Measurements from ENCODE around the gene PRMT2. TPM values are rescaled to one million over a fixed set of nuclear protein-coding genes. Genes with fewer than 3 reads are reported as not detected.

The PRMT2 gene
- total RNA-seq, result 10 to 100 TPM; 64.7 to 92.4 TPM

DNA sequence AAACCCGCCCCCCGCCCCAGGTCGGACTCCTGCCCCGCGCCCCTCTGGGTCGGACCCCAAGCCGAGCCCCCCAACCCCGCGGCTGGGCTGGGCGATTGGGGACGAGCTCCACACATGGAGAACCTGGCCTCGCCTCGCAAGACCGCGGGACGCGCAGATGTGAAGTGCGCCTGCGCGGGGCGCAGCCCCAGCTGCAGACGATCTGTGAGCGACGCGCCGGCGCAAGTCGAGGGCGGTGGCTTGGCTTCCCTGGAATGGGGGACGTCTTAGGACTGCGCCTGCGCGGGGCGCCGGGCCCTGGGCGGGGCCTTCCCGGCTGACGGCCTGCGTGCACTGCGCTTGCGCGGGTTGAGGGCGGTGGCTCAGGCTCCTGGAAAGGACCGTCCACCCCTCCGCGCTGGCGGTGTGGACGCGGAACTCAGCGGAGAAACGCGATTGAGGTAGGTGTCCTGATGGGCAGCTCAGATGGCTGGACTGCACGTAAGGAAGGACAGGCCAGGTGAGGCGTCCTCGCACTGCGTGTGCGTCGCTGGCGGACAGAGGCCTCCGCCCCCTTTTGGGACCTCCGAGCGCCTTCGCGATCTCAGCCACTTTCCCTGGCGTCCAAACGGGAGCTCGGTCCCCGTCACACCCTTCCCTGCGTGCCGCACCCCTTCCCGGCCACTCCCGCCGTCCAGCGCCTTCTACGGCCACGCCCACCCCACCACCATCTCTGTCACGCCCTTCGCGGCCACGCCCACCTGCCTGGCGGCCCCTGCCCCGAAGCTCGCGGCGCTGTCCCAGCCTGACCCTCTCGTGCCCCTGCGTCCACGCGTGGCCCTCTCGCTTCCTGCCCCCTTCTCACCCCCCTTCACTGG, at the start of gene PRMT2:
Gene PRMT2, plus strand, starts transcription at position 351 of the 857 bp plus-strand sequence. CDS start 1,278 bp downstream, outside the sequence.
- no peaks in the 10 kb centered on the region for H3K27me3 Mint-ChIP-seq
- H3K36me3 Mint-ChIP-seq, result peaks cover 6% of the 10 kb centered on the region
- peaks cover 37 to 55% of the 10 kb centered on the region in 2 donors for H3K4me1 Mint-ChIP-seq (ENCODE audit: low read depth in 2 of 2)
- DNase-seq (ENCODE audit: low spot score) (peak; percentile 98), ATAC-seq (peak; percentile 94 to 96)
- H3K4me3 Mint-ChIP-seq, result peak within 1 kb of the TSS; percentile 98
- H3K27ac Mint-ChIP-seq, result peak within 1 kb of the TSS; percentile 91 to 93
- no peaks in the 10 kb centered on the region for H3K9me3 Mint-ChIP-seq

DNA sequence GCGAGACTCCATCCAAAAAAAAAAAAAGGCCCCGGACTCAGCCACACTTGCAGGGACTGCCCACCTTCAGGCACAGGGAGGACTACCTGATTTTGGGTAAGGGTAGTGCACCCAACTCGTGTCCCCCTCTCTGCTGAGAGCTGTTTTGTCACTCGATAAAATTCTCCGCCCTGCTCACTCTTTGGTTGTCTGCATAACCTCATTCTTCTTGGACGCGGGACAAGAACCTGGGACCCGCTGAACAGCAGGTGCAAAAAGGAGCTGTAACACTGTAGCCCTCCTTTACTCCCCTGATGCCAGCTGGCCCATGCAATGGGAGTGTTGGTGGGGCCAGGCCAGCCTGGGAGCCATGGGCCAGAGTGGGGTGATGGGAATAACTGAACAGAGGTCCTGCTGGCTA, 41.2 kb upstream of the PRMT2 start:
- H3K27me3 Mint-ChIP-seq, result no peaks in the 10 kb centered on the region

DNA sequence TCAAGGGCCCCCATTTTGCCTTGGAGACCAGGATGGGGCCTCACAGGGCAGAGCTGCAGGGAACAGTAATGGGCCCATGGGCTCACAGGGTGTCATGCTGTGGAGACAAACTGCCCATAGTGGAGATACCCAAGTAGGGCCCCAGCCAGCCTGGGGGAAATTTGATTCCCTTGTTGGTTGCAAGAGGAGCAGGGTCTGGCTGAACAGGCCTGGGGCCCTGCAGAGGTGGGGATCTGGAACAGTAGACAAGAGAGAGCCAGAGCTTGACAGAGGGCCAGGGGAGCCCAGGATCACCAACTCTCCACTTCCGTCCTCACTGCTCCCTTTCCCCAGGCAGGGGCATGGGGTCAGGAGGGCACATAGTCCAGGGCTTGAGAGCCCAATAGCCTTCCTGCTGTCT, 39.3 kb upstream of the PRMT2 start:
- Mint-ChIP-seq H3K9me3 (no peaks in the 10 kb centered on the region), H3K27me3 (no peaks in the 10 kb centered on the region), H3K36me3 (peaks cover 7% of the 10 kb centered on the region), H3K4me1 (ENCODE audit: low read depth in 2 of 2) (peaks cover 0 to 3% of the 10 kb centered on the region in 2 donors), H3K27ac (no peak overlapping the region), H3K4me3 (no peak overlapping the region)
- ATAC-seq, result no peak
- no peak for DNase-seq (ENCODE audit: low spot score)

More for the DNA sequence above, 41.2 kb upstream of the PRMT2 start:
- H3K4me1 Mint-ChIP-seq (ENCODE audit: low read depth in 2 of 2), result peaks cover 0 to 3% of the 10 kb centered on the region in 2 donors
- H3K4me3 Mint-ChIP-seq, result no peak overlapping the region
- no peak for DNase-seq (ENCODE audit: low spot score)
- peaks cover 9% of the 10 kb centered on the region for H3K36me3 Mint-ChIP-seq
- H3K9me3 Mint-ChIP-seq, result peaks cover 8% of the 10 kb centered on the region
- no peak for ATAC-seq
- H3K27ac Mint-ChIP-seq, result no peak overlapping the region

DNA sequence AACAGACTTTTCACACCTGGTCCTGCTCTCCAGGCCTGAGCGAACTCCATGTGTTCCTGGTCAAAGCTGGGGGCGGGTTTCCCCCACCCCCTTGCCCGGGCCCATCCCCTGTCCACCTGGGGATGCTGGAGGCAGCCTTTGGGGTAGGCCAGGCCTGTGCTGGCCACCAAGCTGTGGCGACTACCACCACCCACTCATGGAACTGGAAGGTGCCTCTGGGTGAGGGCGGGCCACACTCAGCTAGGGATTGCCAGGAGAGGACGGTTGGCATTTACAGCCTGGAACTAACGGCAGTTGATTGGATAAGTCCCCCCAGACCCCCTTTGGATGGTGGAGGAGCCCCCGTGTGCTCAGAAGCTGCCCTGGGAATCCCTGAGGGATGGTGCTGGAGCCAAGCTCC, 38.4 kb upstream of the PRMT2 start:
- ATAC-seq (no peak), DNase-seq (ENCODE audit: low spot score) (no peak)
- Mint-ChIP-seq H3K9me3 (no peaks in the 10 kb centered on the region), H3K4me1 (ENCODE audit: low read depth in 2 of 2) (peaks cover 0 to 3% of the 10 kb centered on the region in 2 donors), H3K4me3 (no peak overlapping the region), H3K27me3 (no peaks in the 10 kb centered on the region), H3K27ac (no peak overlapping the region), H3K36me3 (no peaks in the 10 kb centered on the region)

DNA sequence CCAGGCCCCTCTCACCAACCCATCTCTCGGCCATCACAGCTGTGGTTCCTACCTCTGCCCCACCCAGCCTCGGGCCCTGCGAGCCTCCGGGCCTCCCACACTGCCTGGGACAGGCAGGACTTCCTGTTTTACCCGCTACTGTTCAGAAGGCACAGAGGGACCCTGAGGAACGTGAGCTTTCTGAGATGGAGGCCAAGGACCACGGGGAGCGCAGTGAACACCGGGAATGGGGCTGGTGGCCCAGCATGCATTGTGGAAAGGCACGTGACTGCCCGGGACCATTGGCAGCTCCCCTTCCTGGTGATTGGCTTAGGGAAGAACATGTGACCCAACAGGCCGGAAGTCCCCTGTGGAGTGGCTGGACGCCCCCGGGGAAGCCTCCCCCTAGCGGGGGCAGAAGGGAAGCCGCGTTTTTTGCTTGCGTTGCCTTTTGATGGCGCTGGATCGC, 37.6 kb upstream of the PRMT2 start:
- Mint-ChIP-seq H3K27ac (no peak overlapping the region), H3K4me1 (ENCODE audit: low read depth in 2 of 2) (peaks cover 0 to 2% of the 10 kb centered on the region in 2 donors), H3K9me3 (no peaks in the 10 kb centered on the region), H3K36me3 (no peaks in the 10 kb centered on the region), H3K4me3 (no peak overlapping the region), H3K27me3 (no peaks in the 10 kb centered on the region)
- no peak for ATAC-seq
- DNase-seq (ENCODE audit: low spot score), result no peak

DNA sequence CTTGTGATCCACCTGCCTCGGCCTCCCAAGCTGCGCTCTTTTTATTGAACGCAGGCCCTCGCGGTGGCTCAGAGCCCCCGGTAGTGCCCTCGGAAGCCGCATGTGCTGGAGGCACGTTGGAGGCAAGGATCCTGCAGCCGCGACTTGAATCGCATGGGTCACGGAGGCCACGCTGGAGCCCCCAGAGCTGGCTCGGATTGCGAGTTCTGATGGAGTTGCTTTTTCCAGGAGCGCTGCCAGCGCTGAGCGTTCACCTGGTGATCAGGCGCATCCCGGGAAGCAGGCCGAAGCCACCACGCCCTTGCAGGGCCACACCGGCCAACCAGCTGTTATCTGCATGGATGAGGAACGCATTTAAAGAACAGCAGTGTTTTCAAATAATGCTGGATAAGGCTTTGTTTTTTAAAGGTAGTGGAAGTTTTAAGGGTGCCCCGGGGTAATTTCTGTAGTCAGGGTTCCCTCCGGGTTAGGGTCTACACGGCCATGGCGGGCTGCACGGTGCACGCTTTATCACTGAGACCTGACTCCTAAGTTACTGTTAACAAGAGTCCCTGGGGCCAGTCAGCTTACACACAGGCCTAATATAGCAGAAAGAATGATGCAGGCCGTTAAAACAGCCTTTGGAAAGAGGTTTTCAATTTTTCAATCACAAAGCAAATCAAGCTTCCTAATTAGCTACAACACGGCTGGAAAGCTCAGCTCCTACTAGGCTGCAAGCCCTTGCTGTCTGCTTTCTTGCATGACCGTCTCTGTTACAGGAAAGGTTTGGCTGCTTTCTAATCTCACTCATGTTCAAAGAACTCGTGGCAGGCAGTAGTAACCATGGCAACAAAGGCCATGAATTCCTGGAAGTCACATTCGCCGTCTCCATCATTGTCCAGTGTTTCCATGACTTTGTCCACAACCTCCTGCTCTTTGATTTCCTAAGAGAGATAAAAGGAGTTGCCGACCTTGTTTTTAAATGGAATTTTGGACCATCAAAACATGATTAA, 36.6 kb upstream of the PRMT2 start:
- ATAC-seq, result no peak
- H3K4me1 Mint-ChIP-seq (ENCODE audit: low read depth in 2 of 2), result no peaks in the 10 kb centered on the region
- no peak overlapping the region for H3K4me3 Mint-ChIP-seq
- no peak overlapping the region for H3K27ac Mint-ChIP-seq
- DNase-seq (ENCODE audit: low spot score), result no peak
- H3K9me3 Mint-ChIP-seq, result no peaks in the 10 kb centered on the region
- H3K36me3 Mint-ChIP-seq, result no peaks in the 10 kb centered on the region
- no peaks in the 10 kb centered on the region for H3K27me3 Mint-ChIP-seq

DNA sequence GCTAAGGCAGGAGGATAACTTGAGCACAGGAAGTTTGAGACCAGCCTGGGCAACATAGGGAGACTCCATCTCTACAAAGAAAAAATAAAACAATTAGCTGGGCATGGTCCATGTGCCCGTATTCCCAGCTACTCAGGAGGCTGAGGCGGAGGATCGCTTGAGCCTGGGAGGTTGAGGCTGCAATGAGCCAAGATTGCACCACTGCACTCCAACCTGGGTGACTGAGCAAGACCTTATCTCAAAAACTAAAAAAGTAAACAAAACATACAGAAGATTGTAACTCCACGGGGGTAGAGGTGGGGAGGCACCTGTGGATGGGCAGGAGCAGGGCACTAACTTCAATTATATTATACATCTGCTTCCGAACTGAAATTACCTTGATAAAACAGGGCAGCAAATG, 35.2 kb upstream of the PRMT2 start:
- no peaks in the 10 kb centered on the region for H3K36me3 Mint-ChIP-seq
- no peak overlapping the region for H3K27ac Mint-ChIP-seq
- no peak for DNase-seq (ENCODE audit: low spot score)
- no peak overlapping the region for H3K4me3 Mint-ChIP-seq
- ATAC-seq, result no peak
- H3K4me1 Mint-ChIP-seq (ENCODE audit: low read depth in 2 of 2), result peaks cover 7 to 12% of the 10 kb centered on the region in 2 donors
- no peaks in the 10 kb centered on the region for H3K9me3 Mint-ChIP-seq
- H3K27me3 Mint-ChIP-seq, result no peaks in the 10 kb centered on the region

DNA sequence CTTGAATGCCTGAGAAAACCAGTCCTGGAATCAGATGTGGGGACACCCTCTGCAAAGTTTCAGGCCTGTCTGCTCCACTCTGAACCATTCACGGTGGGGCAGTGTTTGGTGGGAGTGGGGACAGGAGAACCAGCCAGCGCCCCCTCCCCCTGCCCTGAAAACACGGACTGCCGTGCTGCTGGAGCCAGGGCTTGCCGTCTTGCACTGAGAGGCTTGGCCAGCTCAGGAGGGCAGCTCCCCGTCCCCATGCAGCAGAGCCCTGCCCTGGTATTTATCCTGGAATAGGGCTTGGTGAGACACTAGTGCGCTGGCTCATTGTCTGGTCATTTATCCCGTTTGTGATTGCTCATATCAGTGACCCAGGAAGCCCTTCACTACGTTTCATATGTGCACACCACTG, 34.5 kb upstream of the PRMT2 start:
- H3K27ac Mint-ChIP-seq, result no peak overlapping the region
- no peaks in the 10 kb centered on the region for H3K9me3 Mint-ChIP-seq
- H3K36me3 Mint-ChIP-seq, result no peaks in the 10 kb centered on the region
- ATAC-seq (no peak), DNase-seq (ENCODE audit: low spot score) (no peak)
- H3K4me3 Mint-ChIP-seq, result no peak overlapping the region
- peaks cover 11 to 19% of the 10 kb centered on the region in 2 donors for H3K4me1 Mint-ChIP-seq (ENCODE audit: low read depth in 2 of 2)
- no peaks in the 10 kb centered on the region for H3K27me3 Mint-ChIP-seq

DNA sequence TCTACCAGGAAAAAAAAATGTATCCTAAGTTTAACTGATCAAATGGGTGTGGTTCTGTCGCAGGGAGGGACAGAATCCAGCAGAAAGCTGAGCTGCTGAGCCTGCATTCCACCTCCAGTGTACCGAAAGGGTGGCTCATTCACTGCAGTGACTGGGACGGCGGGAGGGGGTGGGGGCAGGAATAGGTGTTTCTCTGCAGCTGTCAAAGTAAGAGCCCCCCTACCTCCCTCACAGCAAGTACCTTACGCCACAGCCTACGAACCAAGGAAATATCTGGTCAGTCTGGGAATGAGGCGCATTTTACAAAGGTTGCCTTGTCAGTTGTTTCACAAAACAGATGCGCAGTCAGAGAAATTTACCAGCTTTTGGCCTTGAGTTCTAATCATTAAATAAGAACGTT, 32.2 kb upstream of the PRMT2 start:
- no peaks in the 10 kb centered on the region for H3K36me3 Mint-ChIP-seq
- ATAC-seq (no peak), DNase-seq (ENCODE audit: low spot score) (no peak)
- H3K4me1 Mint-ChIP-seq (ENCODE audit: low read depth in 2 of 2), result peaks cover 30 to 42% of the 10 kb centered on the region in 2 donors
- no peak overlapping the region for H3K4me3 Mint-ChIP-seq
- H3K27ac Mint-ChIP-seq, result no peak overlapping the region
- H3K27me3 Mint-ChIP-seq, result no peaks in the 10 kb centered on the region
- no peaks in the 10 kb centered on the region for H3K9me3 Mint-ChIP-seq

DNA sequence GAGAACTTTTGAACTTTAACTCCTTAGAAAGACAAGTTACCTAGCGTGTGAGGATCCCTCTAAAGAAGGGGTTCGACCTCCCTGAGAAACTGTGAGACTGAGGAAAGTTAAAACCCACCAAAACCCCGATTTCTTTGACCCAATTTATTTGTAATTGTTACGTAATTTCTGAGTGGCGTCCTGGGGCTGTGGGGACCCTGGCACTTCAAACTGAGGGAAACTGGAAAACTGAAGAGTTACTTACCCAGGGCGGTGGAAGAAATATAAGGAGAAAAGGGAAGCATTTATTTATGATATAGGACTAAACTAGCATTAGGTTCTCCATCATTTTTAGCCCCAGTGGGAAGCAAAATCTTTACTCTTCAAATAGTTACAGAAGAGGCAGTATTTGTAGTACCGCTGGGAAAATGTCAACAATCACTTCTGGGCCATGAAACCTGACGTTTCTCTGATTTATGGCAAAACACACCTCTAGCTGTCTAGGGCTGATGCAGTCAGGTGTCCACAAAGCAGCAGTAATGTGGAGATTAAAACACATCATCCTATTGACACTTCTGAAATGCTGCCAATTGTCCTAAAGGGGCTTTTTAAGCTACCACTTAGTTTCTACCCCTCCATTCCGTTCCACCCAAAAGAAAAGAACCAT, 31.0 kb upstream of the PRMT2 start:
- DNase-seq (ENCODE audit: low spot score) (no peak), ATAC-seq (no peak)
- Mint-ChIP-seq H3K36me3 (no peaks in the 10 kb centered on the region), H3K4me1 (ENCODE audit: low read depth in 2 of 2) (peaks cover 35 to 48% of the 10 kb centered on the region in 2 donors), H3K27ac (peak overlapping the region; percentile 80 to 82), H3K4me3 (peak overlapping the region; percentile 69), H3K9me3 (no peaks in the 10 kb centered on the region), H3K27me3 (no peaks in the 10 kb centered on the region)

DNA sequence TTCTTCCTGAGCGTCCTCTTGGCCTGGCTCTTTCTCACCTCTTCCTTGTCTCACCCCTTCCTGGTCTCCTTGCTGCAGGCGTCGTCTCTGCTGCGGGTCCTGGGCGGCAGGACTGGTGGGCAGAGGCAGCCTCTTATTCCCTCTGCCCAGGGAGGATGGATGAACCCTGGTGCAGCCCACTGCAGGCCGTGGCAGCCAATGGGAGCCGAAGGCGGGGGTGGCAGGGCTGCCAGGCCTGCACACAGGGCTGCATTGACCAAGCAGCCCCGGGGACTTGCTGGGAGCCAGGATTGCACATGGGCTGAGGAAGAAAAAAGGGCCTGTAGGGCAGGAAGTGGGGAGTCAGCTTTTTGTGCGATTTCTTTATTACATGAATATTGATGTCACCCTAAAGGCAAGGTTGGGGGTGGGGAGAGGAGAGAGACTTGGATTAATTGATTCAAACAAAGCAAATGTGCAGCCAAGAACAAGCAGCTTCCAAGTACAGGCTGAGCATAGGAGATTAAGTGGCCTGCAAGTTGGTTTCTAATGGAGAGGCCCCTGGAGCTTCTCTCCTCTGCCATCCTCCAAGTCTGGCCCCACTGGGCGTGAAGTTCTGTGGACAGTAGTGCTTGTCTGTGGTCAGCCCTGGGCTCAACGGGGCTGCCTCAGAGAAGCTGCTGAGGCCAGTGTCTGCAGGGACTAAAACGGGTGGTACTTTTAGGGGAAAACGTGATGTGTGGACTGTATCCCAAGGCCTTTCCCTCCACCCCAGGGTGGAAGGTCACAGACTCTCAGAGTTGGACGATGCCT, 30.3 kb upstream of the PRMT2 start, which contains the start of gene S100B:
Gene S100B, minus strand, starts transcription at position 108 of the 792 bp plus-strand sequence. CDS start 2,667 bp downstream, outside the sequence.
- no peaks in the 10 kb centered on the region for H3K9me3 Mint-ChIP-seq
- no peak for DNase-seq (ENCODE audit: low spot score)
- H3K4me3 Mint-ChIP-seq, result peak within 1 kb of the TSS; percentile 82
- H3K27me3 Mint-ChIP-seq, result no peaks in the 10 kb centered on the region
- peaks cover 42 to 55% of the 10 kb centered on the region in 2 donors for H3K4me1 Mint-ChIP-seq (ENCODE audit: low read depth in 2 of 2)
- no peaks in the 10 kb centered on the region for H3K36me3 Mint-ChIP-seq
- peak within 1 kb of the TSS; percentile 80 to 82 for H3K27ac Mint-ChIP-seq
- no peak for ATAC-seq

DNA sequence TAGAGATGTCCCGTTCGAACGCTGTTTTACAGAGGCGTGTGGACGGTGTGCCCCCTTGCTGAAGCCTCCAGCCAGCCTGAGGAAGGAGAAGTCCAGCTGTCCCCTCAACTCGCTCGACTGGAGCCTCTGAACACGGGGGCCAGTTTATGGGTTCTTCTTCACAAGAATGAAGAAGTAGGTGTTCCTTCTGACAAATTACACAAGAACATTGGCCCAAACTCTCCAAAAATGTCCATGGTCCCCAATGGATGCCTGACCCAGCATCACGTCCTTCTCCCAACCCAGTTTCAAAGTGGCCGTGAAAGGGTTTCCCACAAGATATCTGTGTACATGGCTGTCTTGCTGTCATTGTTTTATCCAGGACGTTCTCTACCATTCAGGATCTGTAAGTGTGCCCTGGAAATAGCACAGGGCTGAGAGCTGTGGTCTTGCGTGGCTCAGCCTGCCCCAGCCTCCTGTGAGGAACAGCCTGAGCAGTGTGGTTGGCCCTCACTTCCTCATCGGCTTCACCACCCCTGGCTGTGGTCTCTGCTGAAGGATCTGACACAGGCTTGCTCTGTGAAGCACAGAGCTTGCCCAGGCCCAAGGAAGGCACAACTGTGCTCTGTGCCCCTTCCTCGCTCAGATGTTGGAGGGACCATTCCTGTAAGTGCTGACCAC, 29.6 kb upstream of the PRMT2 start:
- H3K27ac Mint-ChIP-seq, result peak overlapping the region; percentile 80 to 82
- peak; percentile 76 for DNase-seq (ENCODE audit: low spot score)
- H3K4me1 Mint-ChIP-seq (ENCODE audit: low read depth in 2 of 2), result peaks cover 49 to 63% of the 10 kb centered on the region in 2 donors

More for the DNA sequence above, 29.6 kb upstream of the PRMT2 start:
- H3K9me3 Mint-ChIP-seq, result no peaks in the 10 kb centered on the region
- no peaks in the 10 kb centered on the region for H3K36me3 Mint-ChIP-seq
- no peaks in the 10 kb centered on the region for H3K27me3 Mint-ChIP-seq
- ATAC-seq, result peak; percentile 94 to 97
- H3K4me3 Mint-ChIP-seq, result peak overlapping the region; percentile 82

Measured in natural killer cell treated with Interleukin-12 subunit alpha and Interleukin-12 subunit beta and Interleukin-15 and Interleukin-18, amount 100 ng/mL, for 72 hours (primary cell).